ENCODE measurements around the gene TMEM72.

DNA sequence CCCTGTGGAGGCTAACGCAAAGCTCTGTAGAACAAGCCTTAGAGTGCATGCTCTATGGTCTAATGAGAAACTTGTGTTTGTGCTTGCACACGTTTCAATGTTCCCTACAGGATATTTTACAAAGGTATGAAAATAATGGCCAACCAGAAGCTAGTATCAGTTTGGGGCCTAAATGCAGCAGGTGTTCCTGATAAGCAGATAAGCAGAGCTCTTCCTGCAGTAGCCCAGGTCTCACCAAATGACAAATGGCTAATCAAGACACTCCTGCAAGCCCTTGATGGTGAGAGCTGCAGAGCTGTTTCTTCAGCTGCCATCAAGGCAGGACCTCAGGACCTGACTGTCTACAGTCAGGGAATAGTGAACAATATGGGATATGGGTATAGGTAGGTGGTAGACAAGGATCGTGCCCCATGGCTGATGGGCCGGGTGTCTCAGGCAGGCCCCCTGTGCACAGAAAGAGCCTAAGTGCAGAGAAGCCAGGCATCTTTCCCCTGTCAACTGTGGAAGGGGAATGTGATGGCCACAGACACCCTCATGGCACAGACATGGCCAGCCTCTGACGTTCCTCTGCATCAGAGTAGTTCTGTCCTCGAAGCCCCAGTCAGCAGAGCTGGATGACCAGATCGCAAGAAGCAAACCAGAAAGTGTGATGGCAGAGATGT lies 25.3 kb downstream of the TMEM72 start:
- TF ChIP-seq, protein P1, sequence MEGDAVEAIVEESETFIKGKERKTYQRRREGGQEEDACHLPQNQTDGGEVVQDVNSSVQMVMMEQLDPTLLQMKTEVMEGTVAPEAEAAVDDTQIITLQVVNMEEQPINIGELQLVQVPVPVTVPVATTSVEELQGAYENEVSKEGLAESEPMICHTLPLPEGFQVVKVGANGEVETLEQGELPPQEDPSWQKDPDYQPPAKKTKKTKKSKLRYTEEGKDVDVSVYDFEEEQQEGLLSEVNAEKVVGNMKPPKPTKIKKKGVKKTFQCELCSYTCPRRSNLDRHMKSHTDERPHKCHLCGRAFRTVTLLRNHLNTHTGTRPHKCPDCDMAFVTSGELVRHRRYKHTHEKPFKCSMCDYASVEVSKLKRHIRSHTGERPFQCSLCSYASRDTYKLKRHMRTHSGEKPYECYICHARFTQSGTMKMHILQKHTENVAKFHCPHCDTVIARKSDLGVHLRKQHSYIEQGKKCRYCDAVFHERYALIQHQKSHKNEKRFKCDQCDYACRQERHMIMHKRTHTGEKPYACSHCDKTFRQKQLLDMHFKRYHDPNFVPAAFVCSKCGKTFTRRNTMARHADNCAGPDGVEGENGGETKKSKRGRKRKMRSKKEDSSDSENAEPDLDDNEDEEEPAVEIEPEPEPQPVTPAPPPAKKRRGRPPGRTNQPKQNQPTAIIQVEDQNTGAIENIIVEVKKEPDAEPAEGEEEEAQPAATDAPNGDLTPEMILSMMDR (IDR thresholded peaks at IDR 0.05): no peak
- TF ChIP-seq EP300 (IDR thresholded peaks at IDR 0.05) (no peak), POLR2A (IDR thresholded peaks at IDR 0.05) (no peak), POLR2AphosphoS5 (IDR thresholded peaks at IDR 0.05) (no peak)

Measured in upper lobe of left lung (tissue), 4 donors.